Fibroblast of peridontal ligament (primary cell): ENCODE measurements around the gene ZNF48.

Experiments
- DNase-seq: peaks from one replicate; pipeline ENCODE4 v3.0.0-alpha.2; 2010; ENCODE audit errors: extremely low read depth

ZNF48 gene

DNA sequence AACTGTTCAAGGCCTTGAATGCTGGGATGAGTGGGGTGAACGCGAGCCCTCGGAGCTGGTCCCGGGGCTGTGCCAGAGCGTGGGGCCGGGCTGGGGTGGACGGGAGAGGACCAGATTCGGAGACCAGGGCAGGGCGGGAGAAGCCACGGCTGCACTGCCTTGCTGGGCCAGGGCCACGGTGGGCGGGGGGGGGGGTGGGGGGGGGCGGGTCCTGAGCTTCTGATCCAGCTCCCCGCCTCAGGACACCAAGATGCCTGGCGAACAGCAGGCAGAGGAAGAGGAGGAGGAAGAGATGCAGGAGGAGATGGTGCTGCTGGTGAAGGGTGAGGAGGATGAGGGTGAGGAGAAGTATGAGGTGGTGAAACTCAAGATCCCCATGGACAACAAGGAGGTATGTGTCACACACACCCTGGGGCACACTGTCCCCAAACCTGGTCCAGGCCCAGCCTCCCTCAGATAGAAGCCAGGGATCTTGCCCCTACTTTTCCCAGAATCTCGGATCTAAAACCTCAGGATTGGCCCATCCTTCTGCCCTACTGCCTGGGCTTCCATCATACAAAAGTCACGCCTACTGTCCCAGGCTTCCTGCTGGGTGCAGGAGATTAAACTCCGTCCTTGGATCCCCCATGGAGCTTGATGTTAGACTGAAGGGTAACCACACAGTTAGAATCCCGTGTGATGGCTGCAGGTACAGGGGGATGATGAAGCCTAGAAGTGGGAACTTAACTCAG lies 12.7 kb downstream of the ZNF48 start:
- no peak for DNase-seq

DNA sequence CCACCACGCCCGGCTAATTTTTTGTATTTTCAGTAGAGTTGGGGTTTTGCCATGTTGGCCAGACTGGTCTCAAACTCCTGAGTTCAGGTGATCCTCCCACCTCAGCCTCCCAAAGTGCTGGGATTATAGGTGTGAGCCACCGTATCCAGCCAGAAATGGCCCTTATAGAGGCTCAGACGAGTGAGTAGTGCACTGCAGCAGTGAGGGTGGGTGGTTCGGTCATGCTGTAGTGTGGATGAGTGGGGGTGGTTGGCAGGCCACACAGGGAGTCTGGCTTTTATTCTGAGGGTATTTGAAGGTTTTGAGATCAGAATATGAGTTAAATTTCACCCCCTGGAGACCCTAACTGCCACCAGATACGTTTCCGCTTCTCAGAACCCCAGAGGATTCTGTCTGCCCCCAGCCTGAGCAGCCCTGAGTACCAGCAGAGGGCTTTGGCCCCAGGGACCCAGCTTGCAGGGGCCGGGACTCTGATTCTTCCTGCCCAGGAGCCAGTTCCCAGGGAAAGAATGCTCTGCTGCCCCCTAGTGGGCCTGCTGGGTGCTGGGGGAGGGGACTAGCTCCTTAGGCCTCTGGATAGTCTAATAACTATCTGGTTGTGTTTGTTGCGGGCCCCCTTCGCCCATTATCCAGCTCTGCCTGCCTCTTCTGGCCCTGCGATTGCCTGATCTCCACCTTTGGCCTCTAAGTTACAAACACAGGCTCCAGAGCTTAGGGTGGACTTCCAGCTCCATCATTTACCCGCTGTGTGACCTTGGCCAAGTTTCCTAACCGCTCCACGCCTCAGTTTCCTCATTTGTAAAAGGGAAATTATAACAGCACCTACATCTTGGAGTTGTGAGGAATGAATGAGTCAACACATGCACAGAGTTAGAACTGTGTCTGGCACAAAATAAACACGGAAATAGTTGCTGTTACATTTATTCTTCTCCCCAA lies 14.2 kb downstream of the ZNF48 start:
- DNase-seq, result peak; percentile 84

DNA sequence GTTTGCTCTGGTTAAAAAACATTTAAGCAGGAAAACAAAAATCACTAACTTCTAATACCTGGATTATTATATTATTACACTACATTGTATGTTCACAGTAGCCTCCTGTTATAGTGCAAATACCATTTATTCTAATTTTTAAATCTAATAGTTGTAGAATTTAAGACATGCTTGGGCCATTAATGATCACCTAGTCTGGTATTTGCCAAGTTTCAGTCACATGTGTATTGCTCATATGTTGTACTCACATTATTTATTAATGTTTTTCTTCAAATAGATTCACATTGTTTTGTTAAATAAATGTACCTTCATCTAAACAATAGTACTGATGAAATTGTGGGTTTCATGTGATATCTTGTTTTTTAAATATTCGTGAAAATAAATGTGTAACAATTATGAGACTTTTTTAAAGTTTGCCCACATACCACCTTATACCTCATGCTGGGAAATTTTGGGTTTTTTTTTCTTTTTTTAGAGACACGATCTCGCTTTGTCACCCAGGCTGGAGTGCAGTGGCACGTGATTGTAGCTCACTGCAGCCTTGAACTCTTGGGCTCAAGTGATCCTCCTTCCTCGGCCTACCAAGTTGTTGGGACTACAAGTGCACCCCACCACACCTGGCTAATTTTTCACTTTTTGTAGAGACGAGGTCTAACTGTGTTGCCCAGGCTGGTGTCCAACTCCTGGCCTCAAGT lies 18.0 kb downstream of the ZNF48 start:
- no peak for DNase-seq

DNA sequence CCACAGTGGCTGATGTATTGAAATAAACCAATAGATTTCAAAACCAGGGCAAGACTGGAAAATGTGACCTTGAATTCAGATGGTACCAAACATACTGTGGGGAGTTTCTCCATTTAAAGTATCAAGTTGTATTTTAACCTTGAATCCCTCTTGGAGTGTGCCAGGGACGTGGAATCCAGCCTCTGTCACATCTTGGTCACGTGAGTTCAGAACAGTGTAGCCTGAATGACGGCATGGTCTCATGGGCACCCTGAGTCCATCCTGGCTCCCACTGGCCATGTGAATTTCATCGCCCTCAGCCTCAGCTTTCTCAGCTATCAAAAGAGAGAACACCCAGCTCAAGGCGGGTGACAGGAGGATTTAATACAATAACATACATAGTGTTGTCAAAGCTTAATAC lies 18.9 kb downstream of the ZNF48 start:
- DNase-seq, result no peak

DNA sequence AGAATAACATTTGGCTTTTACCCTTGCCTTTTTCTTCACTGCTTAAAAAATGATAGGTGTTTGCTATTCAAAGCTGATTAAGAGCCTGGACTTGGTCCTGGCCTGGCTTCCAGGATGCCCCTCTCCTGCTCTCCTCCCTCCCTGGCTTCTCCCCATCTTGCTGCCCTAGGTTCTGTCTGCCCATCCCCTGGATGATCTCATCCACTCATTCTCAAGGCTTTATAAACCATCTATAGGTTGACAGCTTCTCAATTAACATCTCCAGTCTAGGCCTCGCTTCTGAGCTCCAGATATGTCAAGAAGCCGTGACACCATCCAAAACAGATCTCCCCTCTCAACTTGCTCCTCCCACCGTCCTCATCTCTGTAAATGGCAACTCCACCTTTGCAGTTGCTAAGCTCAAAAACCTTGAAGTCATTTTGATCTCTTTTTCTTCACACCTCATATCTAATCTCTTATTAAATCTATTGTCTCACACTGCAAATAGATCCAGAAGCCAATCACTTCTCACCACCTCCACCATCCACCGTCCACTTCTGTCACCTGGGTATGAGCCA lies 20.9 kb downstream of the ZNF48 start:
- DNase-seq, result no peak

DNA sequence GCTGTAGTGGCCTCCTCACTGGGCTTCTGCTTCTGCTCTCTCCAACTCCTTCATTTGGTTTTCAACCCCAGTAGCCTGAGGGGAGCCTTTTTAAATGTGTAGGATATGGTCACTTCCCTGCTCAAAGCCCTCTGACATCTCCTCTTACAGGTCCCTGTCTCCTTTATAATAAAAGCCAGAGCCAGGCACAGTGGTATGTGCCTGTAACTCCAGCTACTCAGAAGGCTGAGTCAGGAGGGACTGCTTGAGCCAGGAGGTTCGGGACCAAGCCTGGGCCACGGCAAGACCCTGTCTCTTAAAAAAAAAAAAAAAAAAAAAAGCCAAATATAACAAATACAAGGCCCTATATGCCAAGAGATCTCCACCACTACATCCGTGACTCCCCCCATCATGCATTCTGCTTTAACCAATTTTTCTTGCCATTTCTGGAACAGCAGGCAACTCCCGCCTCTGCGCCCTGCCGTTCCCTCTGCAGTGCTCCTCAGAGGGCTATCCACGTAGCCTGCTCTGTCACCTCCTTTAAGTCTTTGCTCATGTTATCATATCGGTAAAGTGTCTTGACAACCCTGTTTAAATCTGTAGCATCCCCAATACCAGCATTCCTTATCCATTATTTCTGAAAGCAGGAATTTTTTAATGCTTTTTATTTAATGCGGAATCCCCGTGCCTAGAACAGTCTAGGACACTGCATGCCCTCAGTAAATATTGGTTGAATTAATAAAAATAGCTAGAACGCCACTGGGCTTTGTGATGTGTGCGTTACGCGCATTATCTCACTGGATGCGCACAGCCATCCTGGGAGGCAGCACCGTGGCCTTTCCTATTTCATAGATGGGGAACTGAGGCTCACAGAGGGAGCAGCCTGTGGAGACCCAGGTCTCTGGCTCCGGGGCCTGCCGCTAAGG lies 21.7 kb downstream of the ZNF48 start:
- no peak for DNase-seq

DNA sequence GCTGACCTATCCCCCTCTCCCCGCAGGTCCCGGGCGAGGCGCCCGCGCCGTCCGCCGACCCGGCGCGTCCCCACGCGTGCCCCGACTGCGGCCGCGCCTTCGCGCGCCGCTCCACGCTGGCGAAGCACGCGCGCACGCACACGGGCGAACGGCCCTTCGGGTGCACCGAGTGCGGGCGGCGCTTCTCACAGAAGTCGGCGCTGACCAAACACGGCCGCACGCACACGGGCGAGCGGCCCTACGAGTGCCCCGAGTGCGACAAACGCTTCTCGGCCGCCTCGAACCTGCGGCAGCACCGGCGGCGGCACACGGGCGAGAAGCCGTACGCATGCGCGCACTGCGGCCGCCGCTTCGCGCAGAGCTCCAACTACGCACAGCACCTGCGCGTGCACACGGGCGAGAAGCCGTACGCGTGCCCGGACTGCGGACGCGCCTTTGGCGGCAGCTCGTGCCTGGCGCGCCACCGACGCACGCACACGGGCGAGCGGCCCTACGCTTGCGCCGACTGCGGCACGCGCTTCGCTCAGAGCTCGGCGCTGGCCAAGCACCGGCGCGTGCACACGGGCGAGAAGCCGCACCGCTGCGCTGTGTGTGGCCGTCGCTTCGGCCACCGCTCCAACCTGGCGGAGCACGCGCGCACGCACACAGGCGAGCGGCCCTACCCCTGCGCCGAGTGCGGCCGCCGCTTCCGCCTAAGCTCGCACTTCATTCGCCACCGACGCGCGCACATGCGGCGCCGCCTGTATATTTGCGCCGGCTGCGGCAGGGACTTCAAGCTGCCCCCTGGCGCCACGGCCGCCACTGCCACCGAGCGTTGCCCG lies 22.5 kb downstream of the ZNF48 start:
- peak; percentile 78 for DNase-seq

DNA sequence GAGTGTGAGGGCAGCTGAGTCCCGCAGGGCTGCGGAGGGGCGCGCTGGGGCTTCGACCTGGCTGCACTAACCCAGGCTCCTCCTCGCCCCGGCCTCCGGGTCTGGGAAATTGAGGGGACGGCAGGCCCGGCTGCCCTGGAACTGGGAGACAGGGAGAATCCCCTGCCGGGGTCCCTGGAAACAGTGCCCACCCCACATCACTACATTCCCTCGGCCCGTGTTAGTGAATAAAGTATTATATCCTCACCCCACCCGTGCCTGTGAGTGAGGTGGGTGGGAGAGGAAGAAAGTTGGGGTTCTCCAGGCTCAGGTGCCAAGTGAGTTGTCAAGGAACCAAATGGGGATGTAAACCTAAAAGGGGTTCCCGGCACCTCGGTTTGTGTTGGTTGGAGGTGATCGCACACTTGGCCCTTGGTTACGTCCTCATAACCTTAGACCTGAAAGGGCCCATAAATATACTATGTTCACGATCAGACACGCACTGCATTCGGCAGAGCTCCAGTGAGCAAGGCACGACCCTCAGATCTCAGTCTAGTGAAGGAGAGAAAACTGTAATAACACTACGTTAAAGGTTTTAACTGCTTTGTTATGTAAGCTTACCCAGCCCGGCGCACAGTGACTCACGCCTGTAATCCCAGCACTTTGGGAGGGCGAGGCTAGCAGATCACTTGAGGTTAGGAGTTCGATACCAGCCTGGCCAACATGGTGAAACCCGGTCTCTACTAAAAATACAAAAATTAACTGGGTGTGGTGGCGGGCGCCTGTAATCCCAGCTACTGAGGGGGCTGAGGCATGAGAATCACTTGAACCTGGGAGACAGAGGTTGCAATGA lies 23.3 kb downstream of the ZNF48 start:
- no peak for DNase-seq

DNA sequence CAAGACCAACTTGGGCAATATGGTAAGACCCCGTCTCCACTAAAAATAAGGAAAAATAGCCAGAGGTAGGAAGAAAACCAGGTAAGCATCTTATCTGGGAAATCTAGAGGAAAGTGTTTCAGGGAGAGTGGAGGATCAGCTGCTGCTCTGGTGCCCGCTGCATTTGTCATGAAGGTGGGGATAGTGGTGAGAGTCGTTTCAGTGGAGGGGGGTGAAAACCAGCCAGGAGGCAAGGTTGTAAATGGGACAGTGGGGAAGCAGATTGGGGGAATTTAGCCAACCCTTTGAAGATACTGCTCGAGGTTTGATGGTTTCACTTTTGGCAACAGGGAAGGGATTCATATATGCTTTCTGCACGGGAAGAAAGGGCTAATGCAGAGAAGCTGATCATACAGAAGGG lies 25.8 kb downstream of the ZNF48 start:
- DNase-seq, result no peak

DNA sequence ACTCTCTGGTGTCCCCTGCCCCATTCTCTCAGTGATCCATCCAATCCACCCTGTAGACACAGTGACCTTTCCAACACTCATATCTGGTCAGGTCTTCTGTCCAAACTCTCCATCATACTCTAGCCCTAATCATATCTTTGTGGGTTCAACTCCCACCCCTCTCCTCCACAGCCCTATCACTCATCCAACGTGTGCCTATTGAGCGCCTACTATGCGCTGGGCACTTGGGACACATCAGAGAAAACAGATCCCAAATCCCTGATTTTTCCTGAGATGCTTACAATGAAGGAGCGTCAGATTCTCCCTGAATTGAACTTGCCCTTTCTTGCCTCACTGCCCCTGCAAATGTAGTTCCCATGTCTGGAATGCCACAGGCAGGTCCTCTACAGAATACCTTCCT lies 32.8 kb downstream of the ZNF48 start:
- no peak for DNase-seq

DNA sequence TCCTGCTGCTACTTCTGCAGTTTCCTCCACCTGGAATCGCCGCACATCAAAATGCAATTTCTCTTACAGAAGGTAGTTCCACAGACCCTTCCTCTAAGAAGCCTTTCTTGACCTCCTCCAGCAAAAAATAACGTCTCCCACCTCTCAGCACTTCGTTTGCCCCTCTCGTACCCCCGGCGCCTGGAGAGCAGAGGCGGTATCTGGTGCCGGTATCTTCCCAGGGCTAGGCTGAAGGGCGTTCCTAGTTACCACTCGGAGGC lies 34.1 kb downstream of the ZNF48 start:
- DNase-seq, result no peak

DNA sequence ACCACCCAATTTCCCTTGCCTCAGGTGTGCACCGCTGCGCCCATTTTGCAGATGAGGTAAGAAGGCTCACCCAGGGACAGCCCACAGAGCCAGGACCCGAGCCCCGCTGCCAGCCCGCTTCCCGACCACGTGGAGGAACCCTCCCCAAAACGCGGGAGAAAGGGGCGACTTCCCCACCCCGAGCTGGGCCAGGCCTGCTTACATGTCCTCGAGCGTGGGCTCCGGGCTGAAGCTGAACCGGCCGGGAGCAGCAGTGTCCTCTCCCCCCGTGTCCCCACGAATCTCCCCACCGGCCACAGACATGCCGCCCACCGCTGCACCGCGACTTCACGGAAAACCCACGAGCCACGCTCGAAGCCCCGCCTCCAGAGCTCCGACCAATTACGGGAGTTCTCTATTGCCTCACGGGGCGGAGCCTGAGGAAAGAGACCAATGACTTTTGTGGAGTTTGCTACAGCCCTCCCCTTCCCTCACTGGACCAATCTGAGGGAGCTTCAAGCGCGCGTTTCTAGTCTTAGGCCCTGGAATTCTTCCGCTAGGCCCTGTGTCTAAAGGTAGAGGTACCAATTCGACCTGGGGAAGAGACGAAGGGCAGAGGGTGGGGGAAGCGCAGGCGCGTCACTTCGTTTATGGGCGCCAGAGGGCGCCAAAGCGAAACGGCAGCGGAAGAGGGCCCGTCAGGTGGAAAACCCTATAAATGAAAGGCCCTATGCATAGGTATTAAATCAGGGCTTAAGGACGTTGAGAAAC lies 34.6 kb downstream of the ZNF48 start, which contains the start of gene DCTPP1:
Gene DCTPP1 (minus strand): TSS at position 353 of the 750 bp plus-strand sequence. CDS start 50 bp downstream, at position 303.
- DNase-seq, result peak; percentile 96

DNA sequence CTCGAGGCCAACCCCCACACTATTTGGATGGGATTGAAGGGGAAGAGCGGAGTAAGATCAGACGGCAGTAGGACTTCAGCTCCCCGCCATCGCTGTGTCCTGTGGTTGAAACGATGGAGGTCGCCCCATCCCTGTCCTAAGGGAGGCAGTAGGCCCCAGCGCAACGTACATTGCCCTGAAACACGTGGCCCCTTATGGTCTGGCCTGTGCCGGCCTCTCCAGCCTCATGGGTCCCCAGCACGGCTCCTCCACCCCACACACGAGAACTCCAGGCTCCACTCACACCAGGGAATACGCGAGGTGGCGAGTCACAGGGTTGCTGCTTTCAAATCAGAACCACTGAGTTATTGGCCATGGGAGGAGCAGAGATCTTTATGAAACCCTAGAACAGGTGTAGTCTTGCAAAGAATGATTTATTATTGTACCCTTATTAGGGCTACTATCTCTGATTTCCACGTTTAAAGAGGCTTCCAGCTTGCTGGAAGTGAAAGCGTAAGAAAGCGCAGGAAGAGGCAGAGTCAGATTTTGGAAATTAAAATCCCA lies 35.3 kb downstream of the ZNF48 start:
- no peak for DNase-seq

DNA sequence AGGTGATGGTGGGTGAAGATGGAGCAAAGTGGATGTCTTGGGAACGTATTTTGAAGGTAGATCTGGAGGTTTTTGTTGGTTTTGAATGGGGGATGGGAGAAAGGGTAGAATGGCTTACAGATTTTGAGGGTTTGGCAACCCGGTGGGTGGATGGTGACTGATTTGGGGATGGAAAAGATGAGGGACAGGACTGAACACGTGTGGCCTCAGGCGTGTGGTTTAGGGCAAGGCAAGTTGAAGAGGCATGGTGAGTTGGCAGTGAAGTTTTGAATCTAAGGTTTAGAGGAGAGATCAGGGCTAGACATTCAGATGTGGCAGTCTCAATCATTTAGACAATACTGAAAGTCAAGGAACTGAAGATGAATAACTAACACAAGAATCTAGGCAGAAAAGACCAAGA lies 39.6 kb downstream of the ZNF48 start:
- no peak for DNase-seq

DNA sequence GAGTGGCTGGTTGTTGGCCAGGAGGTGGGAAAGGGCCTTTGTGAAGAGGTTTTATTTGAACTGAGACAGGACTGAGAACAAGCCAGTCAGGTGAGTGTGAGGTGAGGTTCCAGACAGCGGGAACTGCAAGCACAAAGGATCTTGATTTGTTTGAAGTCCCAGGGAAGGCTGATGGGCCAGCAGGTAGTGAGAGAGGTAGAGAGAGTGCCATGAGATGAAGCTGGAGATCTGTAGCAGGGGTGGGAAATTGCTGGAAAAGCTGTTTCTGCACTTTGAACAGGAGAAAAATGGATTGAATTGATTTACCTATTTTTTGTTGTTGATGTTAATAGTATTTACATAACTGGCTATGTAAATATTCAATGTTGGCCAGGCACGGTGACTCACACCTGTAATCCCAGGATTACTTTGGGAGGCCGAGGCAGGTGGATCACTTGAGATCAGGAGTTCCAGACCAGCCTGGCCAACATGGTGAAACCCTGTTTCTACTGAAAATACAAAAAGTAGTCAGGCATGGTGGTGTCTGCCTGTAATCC lies 42.4 kb downstream of the ZNF48 start:
- DNase-seq, result no peak

DNA sequence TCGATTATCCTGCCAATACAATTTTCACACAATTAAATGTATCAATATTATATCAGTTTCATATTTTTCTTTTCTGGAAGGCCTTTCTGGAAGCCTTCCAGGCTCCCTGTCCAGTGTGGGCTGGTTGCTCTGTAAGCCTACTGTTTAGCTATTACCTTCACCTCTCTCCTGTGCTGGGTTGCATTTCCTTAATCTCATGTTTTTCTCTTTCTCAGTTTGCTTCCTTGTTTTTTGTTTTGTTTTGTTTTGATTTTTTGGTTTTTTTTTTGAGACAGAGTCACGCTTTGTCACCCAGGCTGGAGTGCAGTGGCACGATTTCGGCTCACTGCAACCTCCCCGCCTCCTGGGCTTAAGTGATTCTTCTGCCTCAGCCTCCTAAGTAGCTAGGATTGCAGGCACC lies 43.6 kb downstream of the ZNF48 start:
- DNase-seq, result no peak

DNA sequence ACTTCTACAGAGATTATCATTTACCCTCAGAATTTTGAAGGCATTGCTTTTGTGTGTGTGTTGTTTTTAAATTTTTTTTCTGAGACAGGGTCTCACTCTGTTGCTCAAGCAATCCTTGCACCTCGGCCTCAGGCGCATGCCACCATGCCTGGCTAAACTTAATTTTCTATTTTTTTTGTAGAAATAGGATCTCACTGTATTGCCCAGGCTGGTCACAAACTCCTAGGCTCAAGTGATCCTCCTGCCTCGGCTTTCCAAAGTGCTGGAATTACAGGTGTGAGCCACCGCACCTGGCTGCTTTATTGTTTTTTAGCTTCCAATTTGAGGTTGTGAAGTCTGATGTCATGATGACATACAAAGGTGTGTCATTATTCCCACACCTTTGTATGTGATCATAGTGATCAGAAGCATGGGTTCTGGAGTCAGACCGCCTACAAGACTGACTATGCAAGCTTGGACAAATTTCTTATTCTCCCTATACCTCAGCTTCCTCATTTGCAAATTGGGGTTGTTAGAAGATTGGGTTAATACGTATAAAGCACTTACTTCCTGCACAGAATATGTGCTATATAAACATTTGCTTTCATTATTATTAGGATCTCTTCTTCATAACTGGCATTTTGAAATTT lies 44.6 kb downstream of the ZNF48 start:
- DNase-seq, result no peak

DNA sequence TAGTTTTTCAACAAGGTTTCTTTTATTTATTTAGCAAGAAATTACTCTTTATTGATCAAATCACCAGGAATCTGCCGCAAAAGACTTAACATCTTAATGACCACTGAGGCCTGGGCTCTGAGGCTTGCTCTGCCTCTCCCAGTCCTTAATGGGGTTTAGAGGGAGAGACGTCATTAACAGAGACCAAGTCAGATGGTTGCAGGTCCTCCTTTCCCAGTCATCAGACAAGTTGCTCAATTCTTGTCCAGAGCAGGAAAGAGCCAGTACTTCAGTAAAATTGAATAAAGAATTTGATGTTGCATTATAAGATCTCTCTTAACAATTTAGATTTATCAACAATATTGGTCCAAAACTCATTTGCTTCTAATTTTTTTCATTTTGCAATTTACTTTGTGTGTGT lies 48.4 kb downstream of the ZNF48 start:
- no peak for DNase-seq
